Measurements from ENCODE around the gene NEK2.
"Not testable (repeated sequence)": the region's sequence is repeated elsewhere in the genome, so short reads cannot be mapped to it uniquely, and the experiment has no call there.

The NEK2 gene

DNA sequence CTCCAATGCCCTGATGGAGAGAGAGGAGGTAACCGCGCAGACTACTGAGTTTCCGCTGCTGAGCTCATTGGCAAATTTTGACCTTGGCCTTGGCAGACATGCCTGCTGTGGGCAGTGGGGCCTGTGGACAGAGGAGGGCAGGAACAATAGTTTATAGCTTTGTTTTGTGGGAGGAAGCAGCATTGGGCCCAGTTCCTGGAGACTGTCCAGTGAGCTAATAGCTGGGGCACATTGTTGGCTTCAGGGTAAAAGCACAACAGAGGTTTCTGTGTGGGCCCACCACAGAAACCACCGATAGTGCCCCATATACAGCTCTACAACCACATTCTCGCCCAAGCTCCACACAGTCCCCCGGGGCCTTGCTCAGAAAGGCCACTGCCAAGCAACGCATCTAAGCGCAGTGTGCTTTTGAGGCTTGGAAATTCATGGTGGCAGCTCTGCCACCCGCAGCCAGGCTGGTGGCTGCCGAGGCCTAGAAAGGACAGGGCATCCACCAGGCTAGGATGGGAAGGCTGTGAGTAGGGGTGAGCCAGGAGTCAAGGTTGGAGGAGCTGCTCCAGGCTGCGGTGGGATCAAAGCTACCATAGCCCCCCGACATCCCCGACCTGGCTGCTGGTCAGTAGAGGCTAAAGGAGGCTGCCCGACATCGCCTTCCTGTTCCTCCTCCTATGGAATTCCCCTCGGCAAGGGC is 43.2 kb downstream of the NEK2 start:
- no peak for DNase-seq

DNA sequence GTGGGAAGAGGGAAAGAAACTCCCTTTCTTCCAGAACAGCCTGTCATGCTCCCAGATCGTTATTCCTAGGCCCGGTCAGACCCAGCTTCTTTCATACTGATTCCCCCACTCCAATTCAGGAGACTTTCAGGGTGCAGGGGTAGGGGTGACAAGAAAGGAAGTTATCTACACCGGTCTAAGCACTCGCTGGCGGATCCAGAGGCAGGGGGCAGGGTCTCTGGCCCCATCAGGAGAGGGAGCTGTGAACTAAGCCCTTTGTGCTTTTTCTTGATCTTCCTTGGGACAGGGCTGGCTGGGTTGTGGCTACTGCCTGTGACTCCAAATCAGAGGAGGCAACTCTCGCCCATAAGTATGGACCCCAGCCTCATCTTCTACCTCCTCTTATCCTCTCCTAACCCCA is 44.3 kb downstream of the NEK2 start:
- DNase-seq, result no peak

DNA sequence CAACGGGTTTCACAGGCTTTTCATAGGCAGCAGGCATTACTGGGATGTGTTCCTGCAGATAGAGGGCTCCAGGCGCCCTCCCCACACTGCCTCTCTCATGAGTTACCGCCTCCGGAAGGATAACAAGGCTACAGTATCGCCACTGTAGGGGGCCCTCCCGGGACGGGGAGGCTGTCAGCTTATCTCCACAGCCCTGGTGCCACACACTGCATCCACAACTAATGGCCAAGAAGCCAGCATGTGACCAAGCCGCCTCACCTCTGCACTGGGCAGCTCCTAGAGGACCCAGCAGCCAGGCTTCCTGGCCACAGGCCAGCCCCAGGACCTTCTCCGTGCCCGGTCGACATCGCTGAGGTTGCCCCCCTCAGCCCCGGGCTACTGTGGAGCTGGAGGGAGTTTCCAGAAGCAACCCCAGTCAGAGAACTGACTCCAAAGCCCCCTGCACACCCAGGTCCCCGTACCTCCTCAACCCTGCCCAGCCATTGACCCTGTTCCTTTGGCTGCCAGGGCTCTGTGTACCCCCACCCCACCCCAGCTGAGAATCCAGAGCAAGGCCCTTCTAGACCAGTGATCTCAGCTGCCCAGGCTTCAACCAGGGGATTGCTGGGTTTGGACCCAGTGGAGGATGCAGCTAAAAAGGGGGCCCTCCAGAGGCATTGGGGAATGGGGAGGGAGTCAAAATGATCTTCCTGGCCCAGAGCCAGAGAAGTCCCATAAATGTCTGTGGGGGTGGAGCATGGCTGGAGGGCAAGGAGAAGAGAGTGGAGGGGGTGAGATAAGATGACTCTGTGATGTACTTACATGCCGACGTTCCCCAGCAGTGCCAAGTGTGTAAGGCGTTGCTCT is 45.0 kb downstream of the NEK2 start:
- DNase-seq, result no peak

DNA sequence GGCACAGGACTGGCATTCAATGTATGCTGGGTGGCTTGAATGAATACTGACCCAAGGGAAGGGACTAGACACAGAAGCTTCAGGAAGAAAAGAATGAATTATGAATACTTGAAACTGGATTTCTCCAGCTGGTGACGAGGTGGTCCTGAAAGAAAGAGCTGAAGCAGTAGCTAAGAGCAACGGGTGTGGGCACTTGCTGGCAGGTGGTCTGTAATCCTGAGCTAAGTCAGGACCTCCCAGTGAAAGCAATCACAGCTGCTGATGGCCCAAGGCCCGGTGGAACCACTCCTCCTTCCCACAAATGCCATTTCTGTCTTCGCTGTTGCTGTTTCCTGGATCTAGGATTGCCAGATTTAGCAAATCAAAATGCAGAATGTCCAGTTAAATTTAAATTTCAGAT is 47.0 kb downstream of the NEK2 start:
- DNase-seq, result no peak

DNA sequence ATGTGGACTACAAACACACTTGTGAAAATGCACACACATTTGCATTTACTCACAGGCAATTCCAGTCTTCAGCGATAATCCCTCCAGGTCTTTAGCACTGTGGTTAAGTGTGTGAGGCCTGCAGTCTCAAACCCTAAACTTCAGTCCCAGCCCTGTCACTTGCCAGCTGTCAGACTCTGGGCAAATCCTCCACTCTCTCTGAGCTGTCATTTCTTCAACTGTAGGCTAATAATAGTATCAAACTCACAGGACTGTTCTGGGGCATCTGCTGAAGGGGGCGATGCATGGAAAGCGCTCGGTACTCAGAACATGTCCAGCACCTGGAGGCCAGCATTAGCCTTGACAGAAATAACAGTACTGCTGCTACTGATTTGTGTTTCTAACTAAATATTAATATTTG is 48.2 kb downstream of the NEK2 start:
- DNase-seq, result no peak

DNA sequence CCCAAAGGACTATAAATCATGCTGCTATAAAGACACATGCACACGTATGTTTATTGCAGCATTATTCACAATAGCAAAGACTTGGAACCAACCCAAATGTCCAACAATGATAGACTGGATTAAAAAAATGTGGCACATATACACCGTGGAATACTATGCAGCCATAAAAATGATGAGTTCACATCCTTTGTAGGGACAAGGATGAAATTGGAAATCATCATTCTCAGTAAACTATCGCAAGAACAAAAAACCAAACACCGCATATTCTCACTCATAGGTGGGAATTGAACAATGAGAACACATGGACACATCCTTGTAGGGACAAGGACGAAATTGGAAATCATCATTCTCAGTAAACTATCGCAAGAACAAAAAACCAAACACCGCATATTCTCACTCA is 49.6 kb downstream of the NEK2 start:
- not testable (repeated sequence) for DNase-seq

DNA sequence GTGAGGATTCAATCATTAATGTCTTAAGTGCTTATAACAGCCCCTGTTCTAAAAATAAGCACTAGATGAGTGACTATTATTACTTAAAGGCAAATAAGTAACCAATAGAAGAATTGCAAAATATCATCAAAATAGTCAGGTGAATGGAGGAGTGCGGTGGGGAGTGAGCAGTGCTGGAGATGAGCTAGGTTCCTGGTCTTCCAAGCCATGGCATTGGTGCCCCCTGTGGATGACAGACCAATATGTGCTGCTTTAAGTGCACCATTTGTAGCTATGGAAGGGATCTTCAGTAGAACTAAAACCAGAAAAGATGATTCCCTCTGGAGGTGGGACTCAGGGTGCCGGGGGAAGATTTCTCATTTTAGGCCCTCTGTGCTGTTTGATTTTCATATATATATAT is 50.4 kb downstream of the NEK2 start:
- no peak for DNase-seq

DNA sequence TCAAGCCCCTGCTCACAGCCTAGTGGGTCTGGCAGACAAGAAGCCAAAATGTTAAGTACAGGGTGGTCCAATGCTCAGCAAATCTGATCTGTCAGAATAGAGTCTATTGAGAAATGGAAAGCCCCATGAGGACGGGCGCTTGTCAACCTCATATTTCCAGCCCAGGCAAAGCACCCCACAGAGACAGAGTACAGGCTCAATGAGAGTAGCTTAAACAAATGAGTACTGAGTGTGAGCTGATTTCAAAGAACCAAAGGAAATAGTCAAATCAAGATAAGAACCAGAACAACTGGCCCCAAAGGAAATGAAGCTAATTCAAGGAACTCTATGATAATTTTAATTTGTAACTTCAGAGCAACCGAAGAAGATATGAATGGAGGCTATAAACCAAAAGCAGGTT is 51.9 kb downstream of the NEK2 start:
- DNase-seq, result no peak

DNA sequence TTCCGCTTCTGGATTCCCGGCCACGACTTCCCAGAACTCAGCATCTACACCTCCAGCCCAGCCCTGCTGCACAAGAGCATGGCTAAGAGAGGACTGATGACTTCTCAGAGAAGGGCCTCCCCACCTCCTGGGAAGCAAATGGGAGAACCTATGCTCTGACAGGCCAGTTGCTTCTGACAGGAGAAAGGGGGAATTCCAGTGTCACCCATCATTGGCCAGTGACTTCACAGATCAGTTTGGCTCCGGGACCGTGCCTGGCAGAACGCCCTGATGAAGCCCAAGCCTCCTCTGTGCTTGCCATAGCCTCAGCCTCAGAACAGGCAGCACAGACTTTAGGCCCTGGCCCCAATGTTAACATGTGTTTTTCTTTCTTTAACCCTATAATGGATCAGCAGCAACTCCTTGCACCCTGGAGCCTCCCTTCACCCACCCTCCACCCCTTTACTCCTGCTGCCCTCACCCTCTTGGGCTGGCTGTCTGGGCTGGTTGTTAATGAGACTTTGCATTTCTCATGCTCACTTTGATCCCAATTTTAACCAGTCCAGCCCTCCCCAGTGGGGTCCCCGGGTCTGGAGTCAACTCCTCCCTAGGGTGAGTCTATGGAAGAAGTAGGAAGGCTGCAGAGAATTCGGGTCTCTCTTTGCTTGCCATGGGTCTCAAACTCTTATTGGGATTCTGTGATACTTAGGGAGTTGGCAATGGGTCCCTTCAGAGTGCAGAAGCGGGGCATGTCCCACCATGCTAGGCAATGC is 53.8 kb downstream of the NEK2 start:
- no peak for DNase-seq

DNA sequence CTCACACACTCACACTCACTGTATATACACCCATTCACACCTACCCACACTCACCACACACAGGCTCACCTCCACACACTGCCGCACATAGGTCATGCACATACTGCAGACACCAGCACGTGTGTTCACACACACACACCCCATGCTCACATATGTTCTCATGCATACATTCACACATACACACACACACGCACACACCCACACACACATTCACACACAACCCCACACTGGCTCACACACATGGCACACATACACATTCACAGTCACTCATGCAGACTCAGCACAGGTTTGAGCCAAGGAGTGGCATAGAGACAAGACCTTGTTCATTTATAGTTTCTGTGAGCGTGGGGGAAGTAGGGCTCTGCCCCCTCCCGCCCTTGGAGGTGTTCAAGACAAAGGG is 55.3 kb downstream of the NEK2 start:
- no peak for DNase-seq

DNA sequence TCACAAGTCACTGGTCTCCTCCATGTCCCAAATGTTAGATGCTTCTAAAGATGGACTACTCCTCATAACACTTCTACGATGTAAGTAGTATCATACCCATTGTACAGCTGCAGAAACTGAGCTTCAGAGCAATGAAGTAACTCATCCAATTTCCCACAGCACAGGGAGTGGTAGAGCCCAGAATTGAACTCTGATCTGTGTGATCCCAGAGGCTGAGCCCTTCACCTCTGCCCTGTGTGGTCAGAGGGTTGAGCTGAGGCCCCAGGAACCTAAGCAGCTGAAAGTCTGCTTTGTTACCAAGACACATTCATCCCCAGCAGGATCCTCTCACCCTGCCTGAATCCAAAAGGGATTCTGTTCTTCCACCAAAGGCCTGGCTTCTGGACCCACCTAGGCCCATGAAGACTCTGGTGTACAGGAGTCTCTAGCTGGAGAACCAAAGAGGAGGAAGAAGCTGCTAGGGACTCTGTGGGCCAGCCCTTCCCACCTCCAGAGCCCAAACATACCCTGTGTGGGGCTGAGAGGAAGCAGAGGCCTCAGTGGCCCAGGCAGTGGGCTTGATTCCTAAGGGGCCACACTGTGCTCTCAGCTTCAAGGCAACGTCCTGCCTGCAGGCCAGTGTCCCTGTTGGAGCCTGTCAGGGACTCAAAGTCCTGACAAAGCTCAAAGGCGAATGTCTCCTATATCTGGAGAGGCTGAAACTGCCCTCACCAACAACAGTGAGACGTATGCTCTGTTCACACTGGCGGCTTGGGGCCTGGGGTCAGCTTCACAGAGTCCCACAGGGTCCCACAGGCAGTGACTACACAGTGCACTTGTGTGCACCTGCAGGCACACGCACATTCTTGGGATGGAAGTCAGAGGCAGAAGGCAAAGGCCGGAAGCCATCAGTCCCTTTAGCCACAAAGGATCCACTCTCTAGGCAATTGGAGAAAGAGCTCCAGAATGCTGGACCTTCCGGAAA is 56.1 kb downstream of the NEK2 start:
- no peak for DNase-seq

DNA sequence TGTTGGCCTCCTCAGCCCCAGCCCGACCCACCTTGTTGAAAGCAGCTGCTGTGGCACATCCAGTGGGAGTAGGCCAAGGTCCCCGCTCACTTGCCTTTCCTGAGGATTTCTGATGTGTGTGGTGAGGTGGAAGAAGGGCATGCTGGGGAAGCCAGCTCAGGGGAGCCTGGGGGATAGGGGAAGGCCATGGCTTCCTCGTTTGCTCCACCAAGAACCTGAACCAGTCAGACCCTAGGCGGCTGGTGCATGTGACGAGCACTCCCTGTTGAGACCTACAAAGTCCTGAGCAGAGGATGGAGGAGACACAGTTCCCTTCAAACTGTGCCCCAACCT is 58.5 kb downstream of the NEK2 start:
- DNase-seq, result no peak

DNA sequence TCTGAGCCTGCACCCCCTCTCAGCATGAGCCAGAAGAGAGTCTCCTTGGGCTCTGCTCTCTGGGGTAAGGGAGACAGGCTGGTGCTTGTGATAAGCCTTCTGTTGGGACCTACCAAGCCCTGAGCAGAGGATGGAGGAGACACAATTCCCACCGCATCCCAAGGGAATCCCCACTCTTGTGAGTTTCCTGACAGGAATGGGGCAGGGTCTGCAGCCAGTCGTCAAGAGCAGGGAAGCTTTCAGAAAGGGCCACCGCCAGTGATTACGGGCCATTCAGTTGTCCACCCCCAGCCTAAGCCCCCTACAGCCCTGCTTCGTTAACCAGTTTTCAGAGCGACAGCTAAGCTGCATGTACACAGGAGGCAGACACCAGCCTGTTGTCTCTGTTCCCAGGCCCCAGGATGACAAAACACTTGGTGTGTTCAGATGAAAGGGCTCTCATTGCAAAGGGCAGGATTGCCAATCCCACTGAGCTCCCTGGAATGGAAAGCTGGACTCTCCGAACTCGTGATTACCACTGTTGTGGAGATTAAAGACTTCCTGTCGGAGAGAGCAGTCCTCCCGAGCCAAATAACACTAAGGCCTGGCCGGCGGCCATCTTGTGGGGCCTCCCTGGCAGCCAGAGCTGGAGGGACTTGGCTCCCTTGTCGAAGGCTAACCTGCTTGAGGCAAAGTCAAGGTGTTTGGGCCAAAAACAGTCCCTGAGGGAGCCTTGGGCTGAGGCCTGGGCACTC is 59.0 kb downstream of the NEK2 start:
- DNase-seq, result no peak

DNA sequence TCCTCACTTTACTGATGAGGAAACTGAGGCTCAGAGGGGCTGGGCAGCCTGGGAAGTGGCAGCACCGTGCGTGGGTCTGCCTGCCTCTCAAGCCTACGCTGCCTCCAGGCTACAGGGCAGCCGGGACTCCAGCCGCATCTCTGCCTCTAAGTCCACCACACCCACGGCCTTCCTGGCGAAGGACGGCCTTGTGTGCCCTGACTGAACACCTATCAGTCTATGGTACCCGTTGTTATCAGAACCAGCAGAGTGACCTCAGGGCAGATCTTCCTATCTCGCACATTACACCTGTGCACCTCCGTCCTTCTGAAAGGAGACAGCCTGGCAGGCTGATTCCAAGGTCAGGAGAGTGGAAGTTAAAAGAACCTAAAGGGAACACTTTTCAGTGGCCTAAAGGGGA is 60.8 kb downstream of the NEK2 start:
- DNase-seq, result no peak

DNA sequence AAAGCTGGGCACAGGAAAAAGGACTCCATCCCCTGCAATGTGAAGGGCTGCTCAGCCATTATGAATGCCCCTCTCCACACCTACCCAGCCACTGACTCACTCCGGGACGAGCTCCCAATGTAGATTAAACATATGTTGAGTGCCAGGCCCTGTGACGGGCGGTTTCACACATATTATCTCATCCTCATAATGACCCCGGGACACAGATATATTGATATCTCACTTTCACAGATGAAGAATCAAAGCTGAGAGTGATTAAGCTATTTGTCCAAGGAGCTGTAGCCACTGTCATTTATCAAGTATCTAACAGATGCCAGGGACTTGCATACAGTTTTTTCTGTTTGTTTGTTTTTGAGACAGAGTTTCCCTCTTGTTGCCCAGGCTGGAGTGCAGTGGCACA is 61.5 kb downstream of the NEK2 start:
- DNase-seq, result no peak

DNA sequence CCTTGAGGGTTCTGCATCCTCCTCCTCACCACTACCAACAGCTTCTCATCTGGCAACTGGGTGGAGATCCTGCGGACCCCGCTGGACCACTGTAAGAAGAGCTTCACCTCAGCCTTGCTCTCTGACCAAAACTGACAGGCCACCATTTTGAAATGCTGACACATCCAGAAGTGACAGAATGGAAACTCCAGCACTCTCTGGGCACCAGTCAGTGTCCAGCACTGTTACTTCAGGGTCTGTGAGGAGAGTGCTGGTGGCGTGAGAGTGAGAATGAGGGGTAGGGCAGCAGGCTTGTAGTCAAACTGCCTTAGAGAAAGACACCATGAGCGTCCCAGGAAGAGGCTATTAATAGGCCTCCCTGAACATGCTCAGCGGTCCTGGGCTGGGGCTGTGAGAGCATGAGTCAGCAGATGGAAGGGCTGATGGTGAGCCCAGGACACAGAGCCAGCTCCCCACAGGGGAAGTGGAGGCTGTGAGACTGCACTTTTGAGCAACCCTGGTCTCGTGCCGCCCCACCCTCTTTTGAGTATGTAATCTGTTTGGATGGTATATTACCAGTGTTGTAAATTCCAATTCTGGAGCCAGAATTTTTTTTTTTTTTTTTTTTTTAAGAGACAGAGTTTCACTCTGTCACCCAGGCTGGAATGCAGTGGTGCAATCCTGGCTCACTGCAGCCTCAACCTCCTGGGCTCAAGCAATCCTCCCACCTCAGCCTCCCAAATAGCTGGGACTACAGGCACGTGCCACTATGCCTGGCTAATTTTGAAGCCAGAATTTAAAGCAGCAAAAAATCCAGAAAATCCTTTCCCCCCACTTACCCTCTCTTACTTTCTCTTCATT is 62.1 kb downstream of the NEK2 start:
- DNase-seq, result no peak

DNA sequence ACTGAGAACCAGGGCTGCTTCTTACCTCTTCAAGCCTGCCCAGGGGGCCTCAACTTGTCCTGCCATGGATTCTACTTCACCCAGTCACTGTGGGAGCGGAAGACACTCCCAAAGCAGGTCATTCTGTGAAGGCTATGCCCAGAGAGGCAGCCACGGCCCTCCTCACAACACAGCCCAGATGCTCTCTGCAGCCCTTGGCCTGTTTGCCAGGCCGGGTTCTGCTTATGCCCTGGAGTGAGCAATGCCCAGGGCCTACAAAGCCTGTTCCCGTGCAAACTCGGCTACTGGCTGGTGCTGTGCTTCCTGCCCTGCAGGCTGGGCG is 62.7 kb downstream of the NEK2 start:
- DNase-seq, result no peak
